Small intestine (tissue), 7 donors: ENCODE data around the gene IL12RB1. TPM values are rescaled to one million over a fixed set of nuclear protein-coding genes. Genes with fewer than 3 reads are reported as not detected.

Experiments used
- DNase-seq, 2 donors: peaks; one replicate each; pipeline versions ENCODE4 v3.0.0 to v3.0.0-alpha.2; 2013
- FAIRE-seq: peaks from 2 replicates; lab custom pipeline; 2012; peaks lifted over from hg19 to GRCh38; lab: Jason Lieb, UNC
- H3K27ac ChIP-seq, 3 donors: one replicate each; pipeline ENCODE4 v1.5.1; 2013; ENCODE audit warnings: low read length in 2 of 3, mild to moderate bottlenecking in 2 of 3, control low read depth in 1 of 3, inconsistent platforms in 1 of 3, low read depth in 1 of 3, moderate library complexity in 1 of 3
- H3K27me3 ChIP-seq, 3 donors: one replicate each; pipeline ENCODE4 v1.6.1; 2013; ENCODE audit warnings: low read length in 3 of 3, inconsistent platforms in 1 of 3; ENCODE audit not compliant: control insufficient read depth in 3 of 3, insufficient read depth in 3 of 3
- H3K36me3 ChIP-seq, 3 donors: one replicate each; pipeline ENCODE4 v1.6.1; 2013; ENCODE audit warnings: low read length in 3 of 3, inconsistent platforms in 1 of 3, low read depth in 1 of 3, mild to moderate bottlenecking in 1 of 3, moderate library complexity in 1 of 3; ENCODE audit not compliant: control insufficient read depth in 3 of 3, insufficient read depth in 2 of 3
- H3K4me1 ChIP-seq, 3 donors: one replicate each; pipeline ENCODE4 v1.6.1; 2013; ENCODE audit warnings: low read length in 2 of 3, inconsistent platforms in 1 of 3, low read depth in 1 of 3, mild to moderate bottlenecking in 1 of 3, moderate library complexity in 1 of 3; ENCODE audit not compliant: control insufficient read depth in 3 of 3, insufficient read depth in 2 of 3
- H3K4me3 ChIP-seq, 3 donors: one replicate each; pipeline ENCODE4 v1.5.1; 2013; ENCODE audit warnings: low read length in 3 of 3, control low read depth in 1 of 3, inconsistent platforms in 1 of 3, low read depth in 1 of 3, mild to moderate bottlenecking in 1 of 3, moderate library complexity in 1 of 3
- H3K9me3 ChIP-seq, 2 donors: one replicate each; pipeline ENCODE4 v1.6.1; 2013; ENCODE audit warnings: low read depth in 1 of 2, low read length in 1 of 2; ENCODE audit not compliant: control insufficient read depth in 2 of 2, insufficient read depth in 1 of 2
- WGBS, 3 donors: extraction: QIAGEN DNeasy Blood & Tissue Kit; methylation state at CpG; one replicate each; pipeline ENCODE4 v1.1.7; 2013; 5-methylcytosine and 5-hydroxymethylcytosine counted together
- polyA plus RNA-seq, 4 donors: library from polyadenylated mRNA; stranded (reverse) in 3 of 4; unstranded in 1 of 4; fragments of 200-250 nt in 3 of 4; fragments of 120-200 nt in 1 of 4; gene quantifications; one replicate each; pipeline versions ENCODE4 v1.2.1 to v1.2.3, GENCODE V29; 2013
- donor health status: healthy with polysubstance abuse.
- donor health status: control.
- donor health status: control.
- donor health status: Bipolar disorder and iron deficiency.
- donor health status: healthy.

Gene IL12RB1
- polyA plus RNA-seq, 4 donors = 0.81 to 2.4 (median 1.3) TPM

- H3K27ac ChIP-seq = peak overlapping the region; percentile 48 to 97 (median 50)
- H3K27me3 ChIP-seq = peaks cover 0 to 2% (median 0%) of the 10 kb centered on the region in 3 donors
- H3K4me3 ChIP-seq = no peak overlapping the region
- WGBS, 3 donors = 49 to 78% (median 64%) methylated on average over 23 of the region's 23 CpGs
- DNase-seq (peak; percentile 38 to 45), FAIRE-seq (no peak)
- no peaks in the 10 kb centered on the region for H3K9me3 ChIP-seq
- H3K36me3 ChIP-seq = no peaks in the 10 kb centered on the region
- H3K4me1 ChIP-seq = peaks cover 0 to 19% (median 3%) of the 10 kb centered on the region in 3 donors
Observed at GRCh38 chr19:18023622-18024251, 63.0 kb downstream of the IL12RB1 start.

- peaks cover 0 to 19% (median 3%) of the 10 kb centered on the region in 3 donors for H3K4me1 ChIP-seq
- no peak overlapping the region for H3K4me3 ChIP-seq
Observed at GRCh38 chr19:18021121-18021755, 65.5 kb downstream of the IL12RB1 start.

GRCh38 chr19:18020212-18021085 lies 66.3 kb downstream of the IL12RB1 start:
- Histone ChIP-seq H3K4me3 (no peak overlapping the region), H3K36me3 (no peaks in the 10 kb centered on the region), H3K4me1 (peaks cover 0 to 19% (median 3%) of the 10 kb centered on the region in 3 donors), H3K27me3 (no peaks in the 10 kb centered on the region), H3K27ac (peak overlapping the region in 2 of 3 donors; percentile 12 to 93), H3K9me3 (no peaks in the 10 kb centered on the region)
- DNase-seq = no peak
- WGBS, 3 donors = 27 to 47% (median 37%) methylated on average over 14 to 16 of the region's 16 CpGs
- FAIRE-seq = no peak

More at GRCh38 chr19:18021121-18021755, 65.5 kb downstream of the IL12RB1 start:
- 29 to 33% (median 32%) methylated on average over 20 to 21 of the region's 21 CpGs for WGBS, 3 donors
- peak overlapping the region; percentile 6 to 93 (median 22) for H3K27ac ChIP-seq
- H3K27me3 ChIP-seq = no peaks in the 10 kb centered on the region
- DNase-seq (peak; percentile 40 to 42), FAIRE-seq (no peak)
- no peaks in the 10 kb centered on the region for H3K9me3 ChIP-seq
- H3K36me3 ChIP-seq = no peaks in the 10 kb centered on the region

- Histone ChIP-seq H3K9me3 (no peaks in the 10 kb centered on the region), H3K27me3 (no peaks in the 10 kb centered on the region), H3K36me3 (peaks cover 3 to 19% (median 10%) of the 10 kb centered on the region in 3 donors), H3K4me1 (peaks cover 3 to 12% (median 8%) of the 10 kb centered on the region in 3 donors), H3K4me3 (no peak overlapping the region), H3K27ac (peak overlapping the region in 2 of 3 donors; percentile 14 to 77)
- FAIRE-seq = no peak
- 68 to 78% (median 73%) methylated on average over 14 to 15 of the region's 15 CpGs for WGBS, 3 donors
- no peak for DNase-seq
Observed at GRCh38 chr19:18017275-18018083, 69.3 kb downstream of the IL12RB1 start.

- 85 to 92% (median 90%) methylated on average over 14 of the region's 14 CpGs for WGBS, 3 donors
- Histone ChIP-seq H3K27ac (peak overlapping the region in 2 of 3 donors; percentile 6 to 77), H3K36me3 (peaks cover 3 to 27% (median 12%) of the 10 kb centered on the region in 3 donors), H3K27me3 (no peaks in the 10 kb centered on the region), H3K9me3 (no peaks in the 10 kb centered on the region), H3K4me1 (peaks cover 1 to 11% (median 8%) of the 10 kb centered on the region in 3 donors), H3K4me3 (no peak overlapping the region)
- FAIRE-seq (no peak), DNase-seq (no peak)
Observed at GRCh38 chr19:18016209-18016910, 70.4 kb downstream of the IL12RB1 start.

- DNase-seq = no peak
- Histone ChIP-seq H3K4me3 (no peak overlapping the region), H3K27me3 (no peaks in the 10 kb centered on the region), H3K4me1 (peaks cover 0 to 8% (median 2%) of the 10 kb centered on the region in 3 donors), H3K27ac (peak overlapping the region in 2 of 3 donors; percentile 51 to 84), H3K9me3 (no peaks in the 10 kb centered on the region), H3K36me3 (peaks cover 3 to 47% (median 20%) of the 10 kb centered on the region in 3 donors)
- WGBS, 3 donors = 79 to 88% (median 86%) methylated on average over 6 of the region's 6 CpGs
- no peak for FAIRE-seq
Observed at GRCh38 chr19:18014197-18014596, 72.5 kb downstream of the IL12RB1 start.
